SU-DHL-6 (cell line): ENCODE measurements around the gene CPLX1.
"Not testable (repeated sequence)": the region's sequence is repeated elsewhere in the genome, so short reads cannot be mapped to it uniquely, and the experiment has no call there.

Experiments used
- CTCF ChIP-seq: fragments of 200-600 bp; sonication (generic); IDR thresholded peaks from one replicate; pipeline ENCODE4 v1.5.1; 2017; ENCODE audit warnings: antibody characterized with exemption, mild to moderate bottlenecking, low read length, moderate library complexity; ENCODE audit not compliant: insufficient read depth, poor library complexity, severe bottlenecking
- EZH2phosphoT487 ChIP-seq: fragments of 200-600 bp; sonication (generic), shearing (Covaris generic); conservative IDR thresholded peaks from 2 replicates; pipeline ENCODE4 v1.6.1; 2018; ENCODE audit warnings: mild to moderate bottlenecking, antibody characterized with exemption, low read length, moderate library complexity, mixed read lengths

GRCh38 chr4:806979-807378 is 18.9 kb downstream of the CPLX1 start:
- not testable (repeated sequence) for TF ChIP-seq CTCF, EZH2phosphoT487
